Astrocyte of the cerebellum (primary cell): Measurements from ENCODE around the gene COL4A2.

Source experiments
- DNase-seq: peaks from one replicate; pipeline ENCODE4 v3.0.0-alpha.2; 2011; ENCODE audit warnings: low read depth
- H3K4me3 ChIP-seq: 2 replicates; pipeline ENCODE4 v1.5.1; 2011; ENCODE audit warnings: mild to moderate bottlenecking, low read depth, low read length, moderate library complexity
- CTCF ChIP-seq: IDR thresholded peaks from 2 replicates; pipeline ENCODE4 v1.5.1; 2012; ENCODE audit warnings: low read length, low read depth, moderate library complexity, mild to moderate bottlenecking; ENCODE audit errors: missing control alignments
- in situ Hi-C: cut with HindIII; loops from 2 replicates; pipeline ENCODE4 v1.10.0; 2017; ENCODE audit warnings: low sequenced_read_pairs

Gene COL4A2

GRCh38 chr13:110354123-110354627, 47.1 kb downstream of the COL4A2 start:
- in situ Hi-C loops: no loop called here
- no peak overlapping the region for H3K4me3 ChIP-seq
- no peak for TF ChIP-seq CTCF
- DNase-seq: no peak

DNA sequence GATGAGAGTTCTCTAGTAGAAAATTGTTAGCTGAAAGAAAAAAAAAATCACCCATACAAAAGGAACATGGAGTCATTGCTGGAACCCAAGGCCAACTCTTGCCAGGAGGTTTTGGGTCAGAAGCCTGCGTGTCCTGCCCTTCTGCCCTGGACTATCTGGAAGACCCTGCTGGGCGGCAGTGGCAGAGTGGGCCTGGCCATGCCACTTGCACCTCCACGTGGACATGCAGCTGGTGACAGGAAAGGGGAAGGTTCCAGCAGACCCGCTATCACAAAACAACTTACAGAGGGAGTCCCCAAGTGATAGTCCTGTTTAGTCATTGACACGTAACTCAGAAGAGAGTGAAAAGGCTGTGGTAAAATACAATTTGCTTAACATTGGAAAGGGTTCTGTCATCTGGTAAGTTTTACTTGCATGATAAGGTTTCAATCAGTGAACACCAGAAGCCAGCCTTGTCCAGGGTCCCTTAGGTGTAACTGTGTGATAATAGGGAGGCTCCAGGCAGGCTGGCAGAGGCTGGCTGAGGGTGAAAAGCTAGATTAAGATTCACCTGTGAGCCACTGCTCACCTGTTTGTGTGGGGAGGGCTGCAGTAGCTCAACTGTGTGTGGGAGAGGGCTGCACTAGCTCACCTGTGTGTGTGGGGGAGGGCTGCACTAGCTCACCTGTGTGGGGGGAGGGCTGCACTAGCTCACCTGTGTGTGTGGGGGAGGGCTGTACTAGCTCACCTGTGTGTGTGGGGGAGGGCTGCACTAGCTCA, 47.8 kb downstream of the COL4A2 start:
- in situ Hi-C loops: no loop called here
- H3K4me3 ChIP-seq: no peak overlapping the region
- DNase-seq: no peak
- TF ChIP-seq CTCF: no peak

DNA sequence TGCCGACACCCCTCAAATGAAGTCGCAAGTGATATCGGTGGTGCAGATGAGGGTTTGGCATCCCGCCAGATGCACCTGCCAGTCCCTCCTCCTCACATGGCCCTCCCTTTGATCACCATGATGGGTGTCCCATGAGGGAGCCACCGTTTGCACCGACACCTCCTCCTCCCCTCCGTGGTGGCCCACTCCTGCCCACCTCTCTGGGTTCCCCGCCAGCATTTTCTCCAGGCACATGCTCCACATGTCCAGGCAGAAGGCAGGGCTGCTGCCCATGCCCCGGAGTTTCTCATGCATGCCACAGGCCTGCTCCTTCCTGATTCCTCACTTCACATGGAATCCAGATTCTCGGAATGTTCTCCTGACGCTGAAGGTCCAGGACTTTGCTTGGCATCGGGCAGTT, 49.3 kb downstream of the COL4A2 start:
- no peak for TF ChIP-seq CTCF
- in situ Hi-C loops: no loop called here
- no peak overlapping the region for H3K4me3 ChIP-seq
- no peak for DNase-seq

DNA sequence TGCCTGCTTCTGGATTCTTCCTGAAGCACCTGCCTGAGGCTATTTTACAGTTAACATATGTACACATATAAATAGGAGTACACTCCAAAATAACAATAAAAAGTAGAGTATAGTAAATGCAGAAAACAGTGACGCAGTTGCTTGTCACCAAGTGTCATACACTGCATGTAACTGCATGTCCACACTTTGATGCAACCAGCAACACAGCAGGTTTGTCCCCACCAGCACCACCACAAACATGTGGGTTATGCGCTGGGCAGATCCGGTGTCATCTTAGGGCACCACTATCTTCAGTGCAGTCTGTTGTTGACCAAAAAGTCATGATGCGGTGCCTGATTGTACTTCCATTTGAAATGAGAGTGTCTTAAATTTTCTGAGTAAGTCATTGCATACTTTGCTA, 51.3 kb downstream of the COL4A2 start:
- TF ChIP-seq CTCF: no peak
- in situ Hi-C loops: no loop called here
- DNase-seq: no peak
- H3K4me3 ChIP-seq: no peak overlapping the region

GRCh38 chr13:110359840-110360301, 52.8 kb downstream of the COL4A2 start:
- H3K4me3 ChIP-seq: no peak overlapping the region
- in situ Hi-C loops: no loop called here
- no peak for DNase-seq
- no peak for TF ChIP-seq CTCF

GRCh38 chr13:110360598-110360997, 53.5 kb downstream of the COL4A2 start:
- no peak for DNase-seq
- H3K4me3 ChIP-seq: no peak overlapping the region
- in situ Hi-C loops: no loop called here
- no peak for TF ChIP-seq CTCF
